GF-D8 (cell line): ENCODE data around the gene TMEM186.

Experiments used
- DNase-seq: peaks from one replicate; lab custom pipeline; 2025; lab: John Stamatoyannopoulos, UW

Gene TMEM186

GRCh38 chr16:8774208-8774607, 23.2 kb downstream of the TMEM186 start:
- no peak for DNase-seq

- no peak for DNase-seq
These were observed 23.9 kb downstream of the TMEM186 start for GRCh38 chr16:8773537-8773936.

- no peak for DNase-seq
These were observed 28.7 kb downstream of the TMEM186 start for GRCh38 chr16:8768692-8769091.

GRCh38 chr16:8768283-8768682, 29.2 kb downstream of the TMEM186 start:
- DNase-seq = no peak

- no peak for DNase-seq
These were observed 30.3 kb downstream of the TMEM186 start for GRCh38 chr16:8767176-8767575.

GRCh38 chr16:8764525-8765250, 32.8 kb downstream of the TMEM186 start:
- DNase-seq = no peak

GRCh38 chr16:8763899-8764298, 33.5 kb downstream of the TMEM186 start:
- no peak for DNase-seq

- no peak for DNase-seq
These were observed 34.4 kb downstream of the TMEM186 start for GRCh38 chr16:8763083-8763482.

GRCh38 chr16:8762254-8762653, 35.2 kb downstream of the TMEM186 start:
- DNase-seq = no peak

GRCh38 chr16:8761078-8761477, 36.4 kb downstream of the TMEM186 start:
- no peak for DNase-seq

- DNase-seq = no peak
These were observed 37.4 kb downstream of the TMEM186 start for GRCh38 chr16:8760021-8760420.

- DNase-seq = no peak
These were observed 39.4 kb downstream of the TMEM186 start for GRCh38 chr16:8758022-8758421.

- DNase-seq = no peak
These were observed 40.7 kb downstream of the TMEM186 start for GRCh38 chr16:8756755-8757154.

- DNase-seq = no peak
These were observed 43.9 kb downstream of the TMEM186 start for GRCh38 chr16:8753416-8754054.

GRCh38 chr16:8752706-8753105, 44.7 kb downstream of the TMEM186 start:
- no peak for DNase-seq

GRCh38 chr16:8751481-8752311, 45.7 kb downstream of the TMEM186 start:
- DNase-seq = no peak

GRCh38 chr16:8748944-8749343, 48.5 kb downstream of the TMEM186 start:
- DNase-seq = peak; percentile 16
